SK-N-MC (cell line): ENCODE results near the gene SRSF2.

Source experiments
- DNase-seq: peaks from one replicate; pipeline ENCODE4 v3.0.0-alpha.2; 2011; ENCODE audit warnings: low read depth, low spot score
- H3K27ac ChIP-seq: fragments of 200-600 bp; sonication (generic); 2 replicates; pipeline ENCODE4 v1.5.1; 2016; ENCODE audit warnings: mixed run types
- H3K36me3 ChIP-seq: fragments of 200-600 bp; sonication (generic); 2 replicates; pipeline ENCODE4 v1.6.1; 2017; ENCODE audit warnings: antibody characterized with exemption, low read length, mixed read lengths; ENCODE audit not compliant: insufficient read depth
- H3K4me3 ChIP-seq: fragments of 200-600 bp; sonication (generic); 2 replicates; pipeline ENCODE4 v1.5.1; 2016
- H3K9ac ChIP-seq: fragments of 200-600 bp; sonication (generic); 2 replicates; pipeline ENCODE4 v1.8.0; 2017; ENCODE audit warnings: mixed run types, mixed read lengths; ENCODE audit not compliant: insufficient read length
- H3K9me3 ChIP-seq: fragments of 200-600 bp; sonication (generic); 2 replicates; pipeline ENCODE4 v1.6.1; 2017; ENCODE audit warnings: low read depth, mild to moderate bottlenecking, antibody characterized with exemption, low read length, moderate library complexity, mixed read lengths
- EZH2 ChIP-seq: fragments of 200-600 bp; sonication (generic); IDR thresholded peaks from one replicate; pipeline ENCODE4 v1.6.1; 2017; ENCODE audit warnings: antibody characterized with exemption
- FOXP2 ChIP-seq: optimal IDR thresholded peaks from 2 replicates; pipeline ENCODE3; 2011; ENCODE audit warnings: mild to moderate bottlenecking, moderate library complexity; ENCODE audit not compliant: insufficient read depth; ENCODE audit errors: extremely low read length, control extremely low read depth
- POLR2AphosphoS5 ChIP-seq: IDR thresholded peaks from 2 replicates; pipeline ENCODE4 v1.6.1; 2012; ENCODE audit warnings: mild to moderate bottlenecking, low read depth, low read length, borderline replicate concordance

Gene SRSF2

DNA sequence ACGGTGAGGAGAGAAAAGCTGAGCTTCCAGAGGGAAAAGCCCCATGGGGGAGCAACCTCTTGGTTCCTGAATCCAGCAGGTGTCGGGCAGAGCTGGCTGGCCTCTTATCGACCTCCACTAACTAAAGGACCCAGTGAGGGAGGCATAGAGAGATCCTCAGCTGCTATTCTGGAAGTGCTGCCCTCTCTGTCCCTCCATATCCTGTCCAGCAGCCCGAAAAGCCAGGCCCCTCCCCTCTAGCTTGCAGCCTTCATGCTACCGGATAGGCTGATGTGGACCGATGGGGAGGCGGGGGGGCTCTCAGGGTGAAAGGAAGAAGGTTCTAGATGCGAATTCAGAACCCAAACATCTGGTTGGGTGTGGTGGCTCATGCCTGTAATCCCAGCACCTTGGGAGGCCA lies 51.3 kb downstream of the SRSF2 start:
- DNase-seq, result no peak
- TF ChIP-seq FOXP2, result no peak
- no peak for TF ChIP-seq EZH2
- TF ChIP-seq POLR2AphosphoS5, result no peak
- Histone ChIP-seq H3K27ac (no peak overlapping the region), H3K4me3 (no peak overlapping the region), H3K9me3 (no peaks in the 10 kb centered on the region), H3K9ac (no peak overlapping the region), H3K36me3 (no peaks in the 10 kb centered on the region)

DNA sequence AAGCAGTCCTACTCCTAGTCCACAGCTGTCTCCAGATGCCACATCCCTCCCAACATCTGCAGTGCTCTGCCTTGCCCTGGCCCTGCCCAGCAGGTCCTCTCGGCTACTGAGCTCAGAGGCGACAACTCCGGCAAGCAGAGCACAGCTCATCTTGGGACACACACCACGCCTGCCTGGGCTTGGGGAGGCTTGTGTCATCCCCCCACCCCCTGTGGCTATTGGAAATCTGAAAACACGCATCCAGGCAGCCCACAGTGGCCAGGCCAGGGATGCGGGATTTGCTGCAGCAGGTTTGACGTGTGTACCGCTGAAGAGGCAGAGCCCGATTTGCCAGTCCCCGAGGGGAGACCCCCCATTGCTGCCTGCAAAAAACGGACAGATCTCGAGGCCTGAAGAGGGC lies 51.8 kb downstream of the SRSF2 start:
- Histone ChIP-seq H3K9me3 (no peaks in the 10 kb centered on the region), H3K27ac (no peak overlapping the region), H3K4me3 (no peak overlapping the region), H3K36me3 (no peaks in the 10 kb centered on the region), H3K9ac (no peak overlapping the region)
- no peak for DNase-seq
- TF ChIP-seq EZH2, result no peak
- TF ChIP-seq POLR2AphosphoS5, result no peak
- TF ChIP-seq FOXP2, result no peak

DNA sequence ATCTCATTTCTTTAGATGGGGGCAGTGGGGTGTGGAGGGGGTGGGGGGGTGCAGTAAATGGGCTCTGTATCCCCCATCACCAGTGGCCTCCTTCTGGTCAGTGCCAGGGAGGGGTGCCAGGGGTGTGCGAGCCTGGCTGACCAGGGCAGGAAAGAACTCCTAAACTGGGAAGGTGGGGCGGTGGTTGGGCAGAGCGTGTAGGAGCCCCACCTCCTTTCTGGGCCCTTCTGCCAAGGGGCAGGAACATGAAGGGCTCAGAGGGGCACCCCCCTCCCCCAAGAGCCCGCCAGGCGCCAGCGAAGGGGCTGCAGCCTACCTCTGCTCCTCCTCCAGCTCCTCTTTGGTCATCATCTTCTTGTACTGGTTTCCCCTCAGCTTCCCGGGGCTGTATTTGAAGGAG lies 52.4 kb downstream of the SRSF2 start:
- H3K36me3 ChIP-seq, result no peaks in the 10 kb centered on the region

More for the DNA sequence above, 52.4 kb downstream of the SRSF2 start:
- no peak overlapping the region for H3K9ac ChIP-seq
- H3K9me3 ChIP-seq, result no peaks in the 10 kb centered on the region
- DNase-seq, result no peak
- TF ChIP-seq FOXP2, result no peak
- TF ChIP-seq POLR2AphosphoS5, result no peak
- no peak for TF ChIP-seq EZH2
- no peak overlapping the region for H3K4me3 ChIP-seq
- H3K27ac ChIP-seq, result no peak overlapping the region
